Hematopoietic multipotent progenitor cell treated with erythropoietin and hydrocortisone succinate and interleukin-3 and kit ligand, for 6 days (in vitro differentiated cells): Measurements from ENCODE around the gene ADCY7.
A peak's percentile ranks its signal among the peaks of the same experiment; 100 is the strongest.
"Not testable (repeated sequence)": the region's sequence is repeated elsewhere in the genome, so short reads cannot be mapped to it uniquely, and the experiment has no call there.

Experiments used
- DNase-seq: peaks from one replicate; pipeline ENCODE4 v3.0.0-alpha.2; 2015

The ADCY7 gene

DNA sequence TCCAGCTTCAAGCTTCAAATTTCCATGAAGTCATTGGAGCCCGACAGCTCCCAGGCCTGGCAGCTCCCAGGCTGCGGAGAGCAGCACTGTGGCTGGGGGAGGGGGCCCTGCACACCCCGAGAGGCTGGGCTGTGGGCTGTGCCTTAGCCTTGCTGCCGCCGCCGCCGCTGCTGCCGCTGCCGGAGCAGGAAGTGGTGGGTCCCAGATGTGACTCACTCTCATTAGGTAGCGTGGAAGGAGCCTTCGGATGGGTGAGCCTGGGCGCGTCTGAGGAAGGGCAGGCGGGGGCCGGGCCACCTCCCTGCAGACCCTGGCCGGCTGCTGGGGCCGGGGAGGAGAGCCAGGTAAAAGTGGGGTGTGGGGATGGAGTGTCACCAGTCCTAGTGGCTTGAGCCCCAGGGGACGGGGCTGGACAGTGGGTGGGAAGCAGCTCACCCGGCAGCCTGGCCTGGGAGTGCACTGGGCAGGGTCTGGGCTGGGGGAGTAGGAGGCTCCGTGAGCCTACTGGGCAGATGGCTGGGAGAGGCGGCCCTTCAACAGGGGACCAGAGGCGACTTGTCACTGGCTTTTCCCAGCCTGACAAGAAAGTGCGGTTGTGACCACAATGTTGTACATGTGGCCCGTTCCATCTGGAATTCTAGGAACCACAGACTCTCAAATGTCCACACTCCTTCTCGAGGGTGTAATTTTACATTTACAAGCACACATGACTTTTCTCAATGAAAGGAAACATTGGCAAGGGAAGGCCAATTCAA lies at the start of gene ADCY7:
TSS of gene ADCY7 (plus strand) at position 215 of the 755 bp plus-strand sequence. CDS start 21,629 bp downstream, outside the sequence.
- DNase-seq: peak; percentile 94

DNA sequence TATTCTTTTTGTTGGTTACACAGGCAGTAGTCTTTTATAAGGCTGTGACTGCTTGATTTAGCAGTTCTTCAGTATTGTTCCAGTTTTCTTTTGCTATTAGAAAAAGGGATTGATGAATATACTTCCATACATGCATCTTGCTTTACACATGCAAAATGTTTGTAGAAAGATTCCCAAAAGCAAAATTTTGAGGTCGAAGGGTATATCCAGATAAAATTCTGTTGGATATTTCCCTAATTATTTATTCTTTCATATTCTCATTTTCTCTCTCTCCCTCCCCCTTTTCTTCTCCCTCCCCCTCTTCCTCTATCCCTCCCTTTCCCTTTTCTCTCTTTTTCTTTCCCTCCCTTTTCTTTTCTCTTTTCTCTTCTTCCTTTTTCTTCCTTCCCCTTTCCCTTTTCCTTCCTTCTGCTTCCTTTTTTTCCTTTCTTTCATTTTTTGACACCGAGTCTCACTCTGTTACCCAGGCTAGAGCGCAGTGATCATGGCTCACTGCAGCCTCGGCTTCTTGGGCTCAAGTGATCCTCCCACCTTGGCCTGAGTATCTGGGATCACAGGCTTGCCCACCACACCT lies 46.9 kb upstream of the ADCY7 start:
- DNase-seq: no peak

DNA sequence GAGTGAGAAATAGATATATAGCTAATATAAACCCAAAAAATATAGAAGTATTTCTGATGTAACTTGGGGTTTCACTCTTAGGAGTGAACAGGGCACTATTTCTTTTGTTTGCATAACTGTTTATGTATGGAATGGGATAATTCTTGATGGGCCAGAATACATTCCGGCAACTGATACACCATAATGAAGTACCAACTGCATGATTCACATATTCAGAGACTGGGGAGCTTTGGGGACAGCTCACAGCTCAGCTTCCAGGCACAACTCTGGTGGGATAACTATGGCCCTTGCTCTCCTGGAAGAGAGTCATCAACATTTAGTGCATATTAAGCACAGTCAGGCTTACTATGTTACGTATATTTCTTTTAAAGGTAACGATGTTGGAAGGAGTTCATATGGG lies 42.1 kb upstream of the ADCY7 start:
- no peak for DNase-seq

DNA sequence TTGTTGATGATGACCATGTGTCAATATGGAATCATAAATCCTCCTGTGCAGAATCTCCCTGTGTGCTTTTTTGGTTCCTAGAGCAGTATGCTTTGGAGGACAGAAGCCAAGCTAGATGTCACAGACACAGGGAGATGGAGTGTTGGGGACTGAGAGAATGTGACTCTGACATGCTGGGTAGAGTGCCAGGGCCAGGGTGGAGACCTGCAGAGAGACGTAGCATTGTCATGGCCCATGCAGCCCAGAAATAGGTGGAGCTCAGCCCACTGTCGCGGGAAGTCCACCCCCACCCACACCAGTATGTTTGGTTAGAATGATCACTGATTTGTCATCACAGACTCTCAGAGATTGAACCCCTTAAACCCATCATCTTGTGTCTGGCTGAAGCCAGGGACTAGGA lies 39.2 kb upstream of the ADCY7 start:
- no peak for DNase-seq

DNA sequence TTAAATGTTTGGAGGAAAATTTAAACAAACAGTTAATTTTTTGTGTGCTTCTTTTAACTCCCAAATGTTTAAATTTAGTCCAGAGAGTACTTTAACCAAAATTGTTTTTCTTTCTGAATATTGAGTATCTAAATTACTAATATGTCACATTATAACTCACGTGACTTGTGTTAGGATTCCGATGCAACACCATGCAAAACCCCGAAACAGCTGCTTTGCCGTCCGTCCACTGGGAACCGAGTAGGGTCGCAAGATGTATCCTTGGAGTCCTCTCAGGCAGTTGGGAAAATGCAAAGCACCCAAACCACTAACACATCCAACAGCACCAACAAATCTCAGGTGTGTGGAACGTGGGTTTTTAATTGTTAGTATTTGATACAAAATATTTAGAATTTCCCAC lies 38.7 kb upstream of the ADCY7 start:
- no peak for DNase-seq

DNA sequence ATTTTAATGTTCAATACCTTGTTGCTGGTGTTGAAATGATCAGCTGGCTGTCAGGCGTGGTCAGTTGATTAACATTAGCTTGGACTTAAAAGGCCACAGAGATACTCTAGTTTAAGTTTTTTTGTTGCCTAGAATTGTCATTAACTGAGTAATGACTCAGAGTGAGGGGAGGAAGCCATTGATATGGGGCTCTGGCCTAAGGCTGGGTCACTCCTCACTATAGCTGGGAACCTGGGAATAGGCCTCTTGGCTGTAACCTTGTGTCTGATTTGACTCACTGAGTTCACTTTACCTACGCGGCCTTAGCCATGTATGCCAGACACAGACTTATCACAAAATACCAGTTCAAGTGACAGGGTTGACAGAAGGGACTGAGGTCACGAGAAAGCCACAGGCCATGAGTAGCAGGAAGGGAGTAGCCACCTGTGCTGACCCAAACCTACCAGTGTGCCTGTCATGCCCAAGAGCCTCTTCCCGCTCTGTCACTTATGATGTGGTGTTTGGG lies 37.9 kb upstream of the ADCY7 start:
- no peak for DNase-seq

DNA sequence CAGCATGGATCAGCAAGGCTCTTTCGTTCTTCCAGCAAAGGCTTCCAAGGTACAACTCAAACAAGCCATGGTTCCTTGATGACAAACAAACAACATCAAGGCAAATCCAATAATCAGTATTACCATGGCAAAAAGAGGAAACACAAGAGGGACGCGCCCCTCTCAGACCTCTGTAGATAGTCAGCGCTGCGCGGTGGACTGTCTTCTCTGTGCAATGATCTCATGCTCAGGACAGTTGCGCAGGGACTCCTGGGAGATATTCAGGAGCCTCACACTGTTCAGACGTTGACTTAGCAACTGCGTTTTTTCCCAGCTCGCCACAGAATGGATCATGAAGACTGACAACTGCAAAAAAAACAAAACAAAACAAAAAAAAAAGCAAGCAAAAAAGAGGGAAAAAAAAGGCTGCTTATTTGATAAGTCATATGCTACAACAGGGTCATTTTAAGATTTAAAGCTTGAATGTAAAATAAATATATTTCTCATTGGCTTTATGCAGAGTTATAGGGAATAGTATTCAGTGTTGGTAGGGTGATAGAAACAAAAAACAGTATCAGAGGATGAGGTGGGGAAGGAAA lies 37.1 kb upstream of the ADCY7 start:
- DNase-seq: peak; percentile 51

DNA sequence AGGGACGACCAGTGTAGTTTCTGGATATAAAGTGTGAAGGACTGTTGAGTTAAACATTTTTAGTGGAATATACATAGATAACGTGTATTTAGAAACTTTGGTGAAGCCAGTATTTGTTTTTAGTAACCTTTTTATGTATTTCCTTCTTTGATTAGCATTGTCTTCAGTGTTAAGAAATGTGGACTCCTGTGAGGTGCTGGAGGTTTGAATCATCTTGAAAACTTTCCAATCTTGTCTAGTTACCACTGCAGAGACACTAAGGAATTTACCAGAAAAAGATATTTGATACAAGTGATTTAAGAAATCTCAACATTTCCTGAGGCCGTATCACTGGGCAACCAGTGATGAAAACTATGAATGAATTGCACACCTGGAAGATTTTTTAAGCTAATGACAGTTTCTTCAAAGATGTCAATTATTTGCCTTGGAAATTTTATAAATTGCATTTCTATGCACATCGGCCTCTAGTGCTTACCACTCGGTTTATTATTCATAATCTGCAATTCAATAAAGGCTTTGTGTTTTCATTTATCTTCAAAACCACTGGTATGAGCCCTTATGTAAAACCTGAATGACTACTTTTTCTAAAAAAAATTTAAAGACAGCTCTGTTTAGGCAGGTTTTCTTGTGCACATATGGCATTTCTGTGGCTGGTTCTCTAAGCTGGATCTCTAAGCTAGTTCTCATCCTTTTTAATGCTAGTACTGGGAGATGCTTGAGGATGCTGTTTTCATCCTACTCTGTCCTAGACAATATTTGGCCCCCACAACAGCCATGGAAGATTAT lies 31.4 kb upstream of the ADCY7 start:
- DNase-seq: no peak

DNA sequence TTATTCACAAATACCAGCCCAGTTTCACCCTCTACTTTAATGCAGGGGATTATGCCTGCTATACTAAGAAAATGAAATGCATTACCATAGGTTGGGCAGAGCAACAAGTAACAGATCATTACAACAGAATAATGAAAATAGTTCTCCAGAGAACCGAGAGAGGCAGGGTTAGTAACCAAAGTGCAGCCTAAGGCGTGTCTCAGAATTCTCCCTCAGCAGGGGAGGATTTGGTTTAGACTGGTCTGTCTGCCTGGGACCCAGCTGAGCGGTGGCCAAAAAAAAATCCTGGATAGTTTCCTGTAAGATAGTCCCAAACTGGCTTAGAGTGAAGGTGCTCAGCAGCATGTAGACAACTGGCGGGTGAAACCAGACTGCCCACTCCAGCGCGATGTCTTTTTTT lies 30.8 kb upstream of the ADCY7 start:
- DNase-seq: no peak

DNA sequence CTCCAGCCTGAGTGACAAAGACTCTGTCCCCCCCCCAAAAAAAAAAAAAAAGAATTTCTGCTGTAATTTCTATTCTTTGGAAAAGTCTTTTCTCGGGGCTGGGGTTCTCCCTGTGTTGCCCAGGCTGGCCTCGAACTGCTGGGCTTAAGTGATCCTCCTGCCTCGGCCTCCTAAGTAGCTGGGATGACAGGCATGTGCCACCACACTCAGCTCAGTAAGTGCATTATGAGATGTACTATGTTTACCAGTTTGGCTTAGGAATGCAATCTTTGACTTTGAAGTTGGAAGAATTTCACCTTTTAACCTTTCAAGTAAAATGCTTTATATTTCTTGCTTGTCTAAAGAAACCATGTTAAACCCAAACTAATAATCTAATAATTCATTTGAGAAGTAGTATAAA lies 28.0 kb upstream of the ADCY7 start:
- no peak for DNase-seq

DNA sequence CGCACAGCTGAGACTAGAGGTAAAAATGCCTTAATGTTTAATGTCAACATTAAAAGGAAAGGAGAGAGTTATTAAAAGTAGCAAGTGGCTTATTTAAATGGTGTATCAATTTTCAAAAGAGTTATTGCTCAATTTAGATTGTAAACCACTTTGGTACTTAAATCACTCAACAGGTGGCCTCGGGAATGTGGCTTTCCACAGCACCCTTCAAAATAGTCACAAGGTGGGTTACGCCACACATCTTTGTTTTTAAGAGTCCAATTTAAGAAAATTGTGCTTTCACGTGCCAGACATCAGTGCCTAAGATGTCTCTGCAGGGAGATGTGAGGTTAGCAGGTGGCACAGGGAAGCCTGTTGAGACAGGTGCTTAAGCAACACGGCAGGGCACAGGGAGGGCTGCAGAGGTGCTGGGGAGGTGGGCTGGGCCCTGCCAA lies 27.5 kb upstream of the ADCY7 start:
- no peak for DNase-seq

DNA sequence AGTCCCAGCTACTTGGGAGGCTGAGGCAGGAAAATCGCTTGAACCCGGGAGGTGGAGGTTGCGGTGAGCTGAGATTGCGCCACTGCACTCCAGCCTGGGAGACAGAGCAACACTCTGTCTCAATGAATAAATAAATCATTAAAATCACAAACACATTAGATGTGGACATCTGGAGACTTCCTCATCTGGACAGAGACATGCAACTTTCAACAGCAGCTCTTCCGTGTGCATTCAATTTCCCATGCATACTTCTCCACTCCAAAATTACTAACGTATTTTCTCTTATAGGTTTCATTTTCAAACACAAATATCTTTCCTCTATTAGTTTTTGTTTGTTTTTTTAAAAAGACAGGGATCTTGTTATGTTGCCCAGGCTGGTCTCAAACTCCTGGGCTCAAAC lies 23.3 kb upstream of the ADCY7 start:
- not testable (repeated sequence) for DNase-seq

DNA sequence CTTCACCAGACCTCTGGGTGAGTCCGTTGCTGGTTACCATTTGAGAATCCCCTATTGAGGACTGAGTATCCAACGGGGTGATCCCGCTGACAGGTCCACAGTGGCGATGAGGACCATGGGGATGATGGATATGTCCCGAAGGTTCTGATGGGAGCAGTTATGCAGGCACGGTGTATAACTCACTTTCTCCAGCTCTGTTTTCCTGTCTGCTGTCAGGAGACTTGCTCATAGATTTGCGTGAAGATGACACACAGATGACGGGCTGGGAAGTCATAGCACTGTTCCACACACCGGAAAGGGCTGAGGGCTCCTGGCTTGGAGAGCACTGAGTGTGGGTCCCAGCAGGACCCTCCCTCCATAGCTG lies 22.2 kb upstream of the ADCY7 start:
- DNase-seq: no peak

DNA sequence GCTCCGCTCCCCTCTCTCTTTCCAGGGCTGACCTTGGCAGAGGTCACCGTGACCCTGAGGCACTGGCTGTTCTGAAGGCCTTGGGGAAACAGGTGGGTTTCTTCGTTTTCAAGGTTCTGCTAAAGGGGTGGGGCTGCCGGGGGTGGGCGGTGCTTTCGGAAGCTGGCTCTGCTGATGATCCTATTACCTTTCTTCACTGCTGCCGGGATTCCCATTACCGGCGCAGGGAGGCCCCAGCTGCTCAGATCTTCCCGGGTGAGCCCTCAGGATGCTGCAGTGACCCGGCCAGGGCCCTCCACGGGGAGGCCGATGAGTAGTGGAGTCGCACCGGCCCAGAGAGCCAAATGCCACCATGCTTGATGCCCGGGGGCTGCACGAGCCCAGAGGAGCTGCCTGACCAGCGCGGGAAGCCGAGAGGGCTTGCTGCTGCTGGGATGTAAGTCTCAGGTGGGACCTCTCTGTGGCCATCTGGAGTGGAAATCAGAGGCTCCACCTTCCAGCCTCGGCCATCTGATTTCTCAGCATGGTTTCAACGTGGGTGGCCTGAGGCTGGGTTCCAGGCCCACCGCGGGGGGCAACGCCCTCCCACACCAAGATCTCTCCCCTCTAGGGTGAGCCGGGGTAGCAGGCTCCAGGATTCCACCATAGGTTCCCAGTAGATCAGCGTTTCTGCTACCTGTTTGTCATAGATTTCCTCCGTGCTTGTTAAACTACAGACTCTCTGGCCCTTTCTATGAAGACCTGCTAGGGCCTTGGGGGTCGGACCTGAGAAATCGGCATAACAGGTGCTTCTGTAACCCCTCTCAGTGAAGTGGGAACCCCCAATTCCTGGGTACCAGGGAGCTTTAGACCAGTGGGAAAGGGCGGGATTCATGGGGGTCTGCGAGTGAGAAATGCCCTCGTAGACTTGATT lies 21.6 kb upstream of the ADCY7 start:
- no peak for DNase-seq

DNA sequence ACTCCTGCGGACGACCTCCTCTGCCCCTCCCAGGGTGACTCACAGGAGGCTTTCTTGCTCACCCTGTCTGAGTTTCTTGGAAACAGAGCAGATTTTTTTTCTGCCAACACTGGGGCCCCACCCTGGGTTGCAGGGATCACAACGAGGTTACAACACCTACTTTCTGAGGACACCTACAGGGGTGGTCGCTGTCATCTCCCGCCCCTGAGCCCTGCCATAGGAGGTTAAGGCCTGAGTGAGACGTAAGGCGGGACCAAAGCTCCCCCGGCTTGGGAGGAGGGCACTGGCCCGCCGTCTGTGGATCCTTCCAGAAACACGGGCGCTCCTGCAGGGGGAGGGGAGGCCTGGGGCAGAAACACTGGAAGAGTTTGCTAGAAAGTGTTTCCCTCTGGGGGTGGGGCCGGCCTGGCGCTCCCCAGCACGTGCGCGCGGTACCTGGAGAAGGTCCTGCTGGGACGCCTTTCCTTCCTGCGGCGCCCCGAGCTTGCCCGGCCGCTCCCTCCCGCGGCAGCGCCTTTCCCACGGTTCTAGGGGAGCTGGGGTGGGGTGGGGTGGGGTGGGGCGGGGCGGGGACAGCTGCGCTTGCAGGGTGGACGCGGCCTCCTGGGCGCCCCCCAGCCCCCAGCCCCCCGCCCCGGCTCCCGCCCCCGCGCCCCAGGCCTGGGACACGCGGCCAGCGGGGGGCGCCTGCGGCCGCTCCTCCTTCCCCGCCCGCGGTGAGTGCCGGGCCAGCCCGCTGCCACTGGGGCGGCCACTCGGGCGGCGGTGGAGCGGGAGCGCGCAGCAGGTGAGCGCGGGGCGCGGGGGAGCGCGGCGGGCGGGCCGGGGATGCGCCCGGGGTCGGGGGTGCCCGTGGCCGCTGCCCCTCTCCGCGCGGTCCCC lies 20.7 kb upstream of the ADCY7 start:
- peak; percentile 86 for DNase-seq

DNA sequence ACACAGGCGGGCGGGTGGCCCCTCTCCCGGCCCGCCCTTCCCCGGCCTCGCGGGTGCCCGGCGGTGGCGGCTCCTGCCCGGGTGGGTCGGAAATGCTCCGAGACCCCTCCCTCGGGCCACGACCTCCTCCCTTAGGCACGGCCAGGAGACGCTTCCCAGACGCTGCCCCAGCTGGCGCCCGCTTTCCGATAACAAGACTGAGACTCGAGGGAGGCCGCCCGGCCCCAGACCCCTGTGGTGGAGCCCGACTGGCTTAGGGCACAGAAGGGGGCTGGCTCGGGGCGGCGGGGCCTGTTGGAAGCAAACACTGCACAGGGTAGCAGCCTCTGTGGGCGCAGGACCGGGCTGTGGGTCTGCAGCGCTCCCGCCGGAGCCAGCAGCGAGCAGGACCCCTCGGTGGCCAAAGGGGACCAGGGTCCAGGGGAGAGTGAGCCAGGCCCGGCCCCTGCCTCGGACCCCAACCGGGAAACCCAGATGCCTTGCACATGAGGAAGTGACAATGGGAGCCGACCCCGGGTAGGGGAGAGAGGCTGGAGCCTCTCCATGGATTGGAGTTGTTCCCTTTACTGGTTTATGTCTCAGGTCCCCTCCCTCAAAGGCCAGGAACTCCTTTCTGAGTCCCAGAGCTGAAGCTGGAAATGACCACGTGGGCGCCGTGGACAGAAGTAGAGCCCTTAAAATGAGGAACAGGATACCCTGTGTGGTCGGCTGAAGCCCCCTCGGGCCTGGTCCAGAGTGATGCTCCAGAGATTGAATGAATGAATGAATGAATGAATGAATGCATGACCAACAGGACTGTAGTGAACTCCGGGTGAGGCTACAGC lies 19.8 kb upstream of the ADCY7 start:
- peak; percentile 55 for DNase-seq

DNA sequence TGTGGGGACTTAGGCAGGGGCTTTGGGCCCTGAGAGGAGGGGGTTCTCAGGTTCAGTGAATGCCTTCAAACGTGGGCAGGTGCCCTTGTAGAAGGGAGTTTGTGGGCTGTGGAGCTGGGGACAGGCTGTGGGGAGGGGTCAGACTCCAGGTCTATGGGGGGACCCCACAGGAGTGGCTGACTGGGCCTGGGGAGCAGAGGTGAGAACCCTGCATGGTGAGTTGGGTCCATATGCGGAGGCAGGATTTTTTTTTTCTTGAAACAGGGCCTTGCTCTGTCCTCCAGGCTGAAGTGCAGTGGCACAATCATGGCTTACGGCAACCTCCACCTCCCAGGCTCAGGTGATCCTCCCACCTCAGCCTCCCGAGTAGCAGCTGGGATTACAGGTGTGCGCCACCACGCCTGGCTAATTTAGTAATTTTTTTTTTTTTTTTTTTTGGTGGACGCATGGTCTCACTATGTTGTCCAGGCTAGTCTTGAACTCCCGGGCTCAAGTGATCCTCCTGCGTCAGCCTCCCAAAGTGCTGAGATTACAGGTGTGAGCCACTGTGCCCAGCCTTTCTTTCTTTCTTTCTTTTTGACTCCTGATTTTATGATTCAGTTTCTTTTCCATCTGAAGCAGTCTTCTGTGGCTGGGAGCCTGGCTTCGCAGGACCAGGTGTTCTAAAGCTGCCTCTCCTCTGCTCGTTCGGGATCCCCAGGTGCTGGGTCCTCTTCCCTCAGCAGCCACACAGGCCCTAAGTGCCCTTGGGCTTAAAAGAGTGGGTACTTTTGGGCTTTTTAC lies 19.0 kb upstream of the ADCY7 start:
- no peak for DNase-seq

DNA sequence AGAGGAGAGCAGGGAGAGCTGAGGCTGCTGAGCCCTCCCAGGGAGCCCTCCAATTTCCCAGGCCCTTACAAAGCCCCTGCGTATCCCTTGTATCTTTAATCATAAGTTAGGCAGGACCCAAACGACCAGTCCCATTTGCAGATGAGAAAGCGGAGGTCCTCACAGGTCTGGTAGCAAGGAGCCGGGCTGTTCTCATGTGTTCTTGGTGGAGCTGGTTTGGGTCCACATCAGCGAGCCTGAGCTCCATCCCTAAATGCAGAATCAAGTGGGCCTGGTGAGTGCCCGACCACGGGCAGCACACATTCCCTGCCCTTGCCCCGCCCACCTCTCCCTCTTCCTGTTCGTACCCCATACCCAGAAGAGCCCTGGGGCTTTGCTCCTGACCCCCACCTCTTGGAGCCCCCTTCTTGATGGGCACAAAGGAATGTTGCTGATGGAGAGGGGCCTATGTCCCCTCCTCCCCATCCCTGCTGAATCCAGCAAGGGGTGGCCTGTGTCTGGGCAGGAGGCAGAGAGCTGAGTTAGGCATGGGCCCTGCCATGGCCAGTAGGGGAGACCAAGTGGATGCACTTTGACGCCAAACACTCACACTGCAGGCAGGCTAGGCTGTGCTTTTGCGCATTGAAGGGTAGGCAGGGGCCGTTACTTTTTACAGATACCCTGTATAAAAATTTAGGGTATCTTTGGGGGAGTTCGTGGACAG lies 18.3 kb upstream of the ADCY7 start:
- no peak for DNase-seq

DNA sequence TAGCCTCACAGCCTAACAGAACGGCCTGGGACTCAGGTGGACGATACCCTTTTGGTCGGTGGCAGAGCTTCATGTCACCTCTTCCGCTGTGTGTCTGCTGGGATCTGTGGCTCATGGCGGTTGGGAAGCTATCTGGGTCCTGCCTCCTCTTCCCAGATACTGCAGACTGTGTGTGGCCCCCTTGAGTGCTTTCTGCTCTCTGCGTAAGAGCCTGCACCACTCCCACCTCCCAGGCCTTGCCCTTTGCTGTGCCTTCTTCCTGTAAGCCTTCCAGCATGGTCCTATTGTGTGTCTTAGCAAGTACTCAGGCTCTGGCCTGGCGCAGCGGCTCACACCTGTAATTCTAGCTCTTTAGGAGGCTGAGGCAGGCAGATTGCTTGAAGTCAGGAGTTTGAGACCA lies 17.5 kb upstream of the ADCY7 start:
- DNase-seq: no peak
